NCI-H2196 (cell line): ENCODE measurements around the gene GDF9.

Source experiments
- DNase-seq: peaks from one replicate; lab custom pipeline; 2025; ENCODE audit not compliant: unreplicated experiment; lab: John Stamatoyannopoulos, UW

Gene GDF9

GRCh38 chr5:132822650-132823480 lies 43.4 kb downstream of the GDF9 start:
- DNase-seq, result no peak

- DNase-seq, result no peak
Observed at GRCh38 chr5:132821791-132822190, 44.5 kb downstream of the GDF9 start.

GRCh38 chr5:132821350-132821749 lies 44.9 kb downstream of the GDF9 start:
- no peak for DNase-seq

- peak; percentile 93 for DNase-seq
Observed at GRCh38 chr5:132820162-132820754, 46.0 kb downstream of the GDF9 start.

GRCh38 chr5:132819468-132819867 lies 46.8 kb downstream of the GDF9 start:
- DNase-seq, result no peak

GRCh38 chr5:132817011-132817410 lies 49.3 kb downstream of the GDF9 start:
- no peak for DNase-seq

- no peak for DNase-seq
Observed at GRCh38 chr5:132816554-132816953, 49.7 kb downstream of the GDF9 start.

GRCh38 chr5:132816083-132816482 lies 50.2 kb downstream of the GDF9 start:
- no peak for DNase-seq

- no peak for DNase-seq
Observed at GRCh38 chr5:132815454-132815853, 50.8 kb downstream of the GDF9 start.

- DNase-seq, result no peak
Observed at GRCh38 chr5:132814503-132815294, 51.6 kb downstream of the GDF9 start.

GRCh38 chr5:132813599-132814502 lies 52.4 kb downstream of the GDF9 start:
- no peak for DNase-seq

- DNase-seq, result peak; percentile 35
Observed at GRCh38 chr5:132812781-132813598, 53.3 kb downstream of the GDF9 start, which contains the start of gene SOWAHA. Gene SOWAHA, plus strand, starts transcription at chr5:132813302. Its CDS starts 320 bp downstream, at chr5:132813622.

- no peak for DNase-seq
Observed at GRCh38 chr5:132812123-132812765, 54.0 kb downstream of the GDF9 start.
